HG03460 (cell line): ENCODE results near the gene PTBP3.

ENCODE experiments used
- ATAC-seq: cut with Tn5 transposase; IDR thresholded peaks from one replicate; pipeline ENCODE4 v1.9.1; 2021; ENCODE audit not compliant: unreplicated experiment

PTBP3 gene

DNA sequence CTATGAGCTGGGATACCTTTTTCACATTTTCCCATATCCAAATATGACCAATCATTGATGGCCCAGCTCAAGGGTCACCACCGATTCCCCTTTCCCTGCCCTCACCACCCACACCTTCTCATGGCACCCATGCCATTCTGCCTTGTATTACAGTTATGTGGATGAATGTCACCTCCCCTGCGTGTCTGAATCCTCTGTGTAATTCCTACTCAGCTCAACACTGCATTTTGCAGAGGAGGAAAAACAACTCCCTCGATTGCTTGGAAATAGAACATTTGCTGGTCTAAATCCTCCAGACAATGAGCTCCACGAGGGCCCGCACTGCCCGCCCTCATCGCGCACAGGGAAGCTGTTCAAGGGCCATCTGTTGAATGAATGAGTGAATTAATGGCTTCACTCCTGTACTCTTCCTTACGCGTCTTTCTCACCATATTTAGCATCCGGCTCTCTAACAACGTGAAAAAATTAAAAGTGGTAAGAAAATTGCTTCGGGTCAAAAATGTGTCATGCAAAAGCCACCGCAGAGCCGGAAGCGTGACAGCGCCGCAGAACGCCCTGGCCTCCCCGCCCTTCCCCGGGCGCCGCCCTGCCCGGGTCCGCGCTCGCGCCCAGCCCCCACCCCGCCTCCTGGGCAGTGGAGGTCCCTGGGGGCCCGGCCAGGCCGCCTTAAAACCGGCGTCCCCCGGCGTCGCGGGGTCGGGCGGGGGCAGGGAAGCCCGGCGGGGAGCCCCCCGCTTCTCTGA lies 159.0 kb downstream of the PTBP3 start:
- ATAC-seq, result peak; percentile 84

DNA sequence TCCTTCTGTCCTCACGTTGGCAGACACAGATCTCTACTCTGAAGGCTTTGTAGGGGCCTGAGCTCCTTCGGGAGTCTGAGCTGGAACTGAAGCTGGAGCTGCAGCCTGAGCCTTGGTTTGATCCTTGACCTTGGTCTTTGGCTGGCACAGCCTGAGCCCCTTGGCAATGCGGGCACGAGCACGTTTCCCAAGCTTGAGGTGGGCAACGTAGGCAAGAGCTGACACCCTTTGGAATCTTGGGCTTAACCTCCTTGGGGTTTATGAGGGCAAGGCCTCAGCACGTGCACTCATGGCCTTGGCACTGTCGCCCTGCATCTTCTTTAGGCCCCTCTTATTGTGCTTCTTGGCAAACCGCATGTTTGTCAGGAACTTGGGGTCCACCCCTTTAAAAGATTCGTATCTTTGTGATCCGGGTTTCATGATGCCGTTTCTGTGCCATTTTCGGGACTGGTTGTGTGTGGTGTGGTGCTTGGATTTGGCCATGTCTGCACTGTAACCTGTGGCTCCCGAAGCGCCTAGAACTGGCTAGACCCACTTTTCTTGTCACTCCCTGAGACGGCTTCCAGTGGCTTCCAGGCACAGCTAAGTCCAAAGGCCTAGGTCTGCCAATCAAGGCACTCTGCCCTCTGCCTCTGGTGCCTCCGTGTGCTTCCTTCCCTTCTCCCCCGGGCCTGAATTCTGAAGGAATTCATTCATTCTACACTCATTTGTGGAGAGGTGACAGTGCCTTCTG lies 159.8 kb downstream of the PTBP3 start:
- ATAC-seq, result no peak

DNA sequence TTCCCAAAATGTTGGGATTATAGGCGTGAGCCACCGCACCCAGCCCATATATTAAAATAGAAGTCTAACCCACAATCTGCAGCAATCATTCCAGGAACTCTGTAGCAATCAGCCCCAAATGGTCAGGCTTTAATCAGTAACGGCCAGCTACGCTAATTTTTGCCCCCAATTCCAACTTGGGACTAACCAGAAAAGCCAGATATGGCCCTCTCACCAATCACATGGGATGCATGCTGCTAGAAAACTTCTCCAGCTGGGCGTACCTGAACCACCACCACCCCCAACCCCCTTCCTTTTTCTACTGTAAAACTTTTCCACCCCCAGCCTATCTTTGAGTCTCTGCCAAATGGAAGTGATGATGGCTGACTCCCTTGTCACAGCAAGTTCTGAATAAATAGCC lies 162.5 kb downstream of the PTBP3 start:
- no peak for ATAC-seq

DNA sequence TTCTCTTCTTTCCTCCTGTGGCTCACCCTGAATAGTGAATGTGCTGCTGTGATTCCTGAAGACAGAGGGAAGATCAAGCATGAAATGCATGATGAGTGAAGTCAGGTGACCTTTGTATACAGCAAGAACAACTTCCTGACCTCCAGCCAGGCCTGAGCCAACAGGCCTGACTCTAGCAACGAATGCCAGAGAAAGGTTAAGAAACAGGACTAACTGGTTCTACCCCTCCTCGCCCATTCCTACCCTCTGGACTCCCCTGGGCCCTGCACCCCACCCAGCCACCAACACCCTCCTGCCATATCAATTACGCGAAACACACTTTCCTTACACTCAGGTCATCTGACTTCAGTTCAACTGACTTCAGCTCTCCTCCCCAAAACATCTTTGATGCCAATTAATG lies 163.2 kb downstream of the PTBP3 start:
- ATAC-seq, result no peak

DNA sequence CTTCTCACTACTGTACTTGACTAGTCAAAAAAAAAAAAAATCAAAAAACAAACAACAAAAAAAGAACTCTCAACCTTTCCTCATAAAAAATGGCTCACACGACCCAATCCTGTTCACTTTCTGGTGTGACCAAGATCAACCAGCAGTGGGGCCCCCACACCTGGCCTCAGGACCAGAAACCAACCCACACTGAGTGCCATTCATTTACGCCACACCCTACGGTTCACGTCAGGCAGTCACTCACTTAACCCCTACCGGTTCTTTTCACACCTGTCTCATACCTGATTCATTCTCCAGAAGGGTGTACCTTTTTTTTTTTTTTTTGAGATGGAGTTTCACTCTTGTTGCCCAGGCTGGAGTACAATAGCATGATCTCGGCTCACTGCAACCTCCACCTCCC lies 164.1 kb downstream of the PTBP3 start:
- ATAC-seq, result no peak

DNA sequence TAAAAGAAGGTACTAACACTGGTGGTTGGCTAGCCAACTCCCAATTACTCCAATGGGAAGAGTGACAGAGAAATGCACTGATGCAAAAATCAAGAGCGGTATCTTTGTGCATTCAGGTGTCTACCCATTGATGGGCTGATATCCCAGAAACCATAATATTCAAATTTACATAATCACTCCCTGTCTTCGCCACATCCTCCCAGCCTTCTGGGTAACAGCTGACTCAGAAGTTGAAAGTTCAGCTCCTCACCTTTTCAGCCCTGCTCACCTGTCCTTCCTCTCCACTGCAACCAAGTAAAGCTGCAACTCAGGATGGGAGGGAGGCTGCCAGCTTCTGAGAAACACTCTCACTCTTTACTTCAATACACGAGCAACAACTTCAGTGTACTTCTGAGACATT lies 165.2 kb downstream of the PTBP3 start:
- no peak for ATAC-seq
